Effector CD8-positive, alpha-beta T cell (primary cell): ENCODE data around the gene PRRT2.

Experiments used
- DNase-seq: peaks from one replicate; lab custom pipeline; 2025; lab: John Stamatoyannopoulos, UW

The PRRT2 gene

DNA sequence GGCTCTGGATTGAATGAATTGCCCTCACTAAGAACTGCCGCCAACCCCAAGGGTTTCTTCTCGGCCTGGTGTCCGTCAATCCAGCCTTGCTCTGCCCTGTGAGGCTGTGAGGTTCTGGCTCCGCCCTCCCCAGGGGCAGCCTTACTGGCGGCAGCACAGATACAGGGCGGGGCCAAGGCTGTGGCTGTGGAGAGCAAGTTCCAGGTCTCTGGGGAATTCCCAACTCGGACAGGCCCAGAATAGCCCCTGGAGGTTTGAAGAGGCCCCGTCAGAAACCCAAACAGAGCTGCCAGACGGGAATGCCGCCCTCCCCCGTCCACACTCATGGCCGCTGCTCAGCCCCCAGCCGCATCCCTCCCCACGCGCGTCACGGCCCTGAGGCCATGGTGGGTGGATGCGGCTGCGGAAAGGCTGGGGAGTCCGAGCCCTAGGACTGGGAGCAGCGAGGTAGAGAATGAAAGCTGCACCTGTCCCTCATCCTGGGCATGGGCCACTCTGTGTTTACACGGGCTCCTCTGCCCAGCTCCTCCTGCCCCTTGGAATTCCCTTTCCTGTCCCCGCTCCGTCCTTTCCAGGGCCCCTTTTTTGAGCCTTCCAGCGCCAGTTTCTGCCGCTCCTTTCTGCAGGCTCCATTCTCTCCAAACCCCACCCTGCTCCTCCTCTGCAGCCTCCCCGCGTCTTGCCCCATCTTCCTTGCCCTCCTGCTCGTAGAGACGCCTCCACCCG lies 660 bp upstream of the PRRT2 start:
- peak; percentile 46 for DNase-seq

DNA sequence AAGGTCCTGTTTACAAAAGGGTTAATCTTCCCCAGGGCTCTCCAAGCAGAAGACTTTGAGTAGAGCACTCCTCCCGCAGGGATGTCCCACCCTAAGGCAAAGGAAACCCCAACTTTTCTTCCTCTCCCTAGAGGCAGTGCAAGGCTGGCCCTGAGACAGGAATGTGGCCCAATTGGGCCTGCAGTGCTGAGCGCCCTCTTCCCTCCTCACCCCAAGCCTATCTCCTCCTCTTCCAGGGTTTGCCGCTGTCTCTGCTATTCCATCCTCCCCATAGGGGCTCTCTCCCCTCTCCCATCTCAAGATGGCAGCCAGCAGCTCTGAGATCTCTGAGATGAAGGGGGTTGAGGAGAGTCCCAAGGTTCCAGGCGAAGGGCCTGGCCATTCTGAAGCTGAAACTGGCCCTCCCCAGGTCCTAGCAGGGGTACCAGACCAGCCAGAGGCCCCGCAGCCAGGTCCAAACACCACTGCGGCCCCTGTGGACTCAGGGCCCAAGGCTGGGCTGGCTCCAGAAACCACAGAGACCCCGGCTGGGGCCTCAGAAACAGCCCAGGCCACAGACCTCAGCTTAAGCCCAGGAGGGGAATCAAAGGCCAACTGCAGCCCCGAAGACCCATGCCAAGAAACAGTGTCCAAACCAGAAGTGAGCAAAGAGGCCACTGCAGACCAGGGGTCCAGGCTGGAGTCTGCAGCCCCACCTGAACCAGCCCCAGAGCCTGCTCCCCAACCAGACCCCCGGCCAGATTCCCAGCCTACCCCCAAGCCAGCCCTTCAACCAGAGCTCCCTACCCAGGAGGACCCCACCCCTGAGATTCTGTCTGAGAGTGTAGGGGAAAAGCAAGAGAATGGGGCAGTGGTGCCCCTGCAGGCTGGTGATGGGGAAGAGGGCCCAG lies 1.0 kb downstream of the PRRT2 start:
- DNase-seq = no peak

DNA sequence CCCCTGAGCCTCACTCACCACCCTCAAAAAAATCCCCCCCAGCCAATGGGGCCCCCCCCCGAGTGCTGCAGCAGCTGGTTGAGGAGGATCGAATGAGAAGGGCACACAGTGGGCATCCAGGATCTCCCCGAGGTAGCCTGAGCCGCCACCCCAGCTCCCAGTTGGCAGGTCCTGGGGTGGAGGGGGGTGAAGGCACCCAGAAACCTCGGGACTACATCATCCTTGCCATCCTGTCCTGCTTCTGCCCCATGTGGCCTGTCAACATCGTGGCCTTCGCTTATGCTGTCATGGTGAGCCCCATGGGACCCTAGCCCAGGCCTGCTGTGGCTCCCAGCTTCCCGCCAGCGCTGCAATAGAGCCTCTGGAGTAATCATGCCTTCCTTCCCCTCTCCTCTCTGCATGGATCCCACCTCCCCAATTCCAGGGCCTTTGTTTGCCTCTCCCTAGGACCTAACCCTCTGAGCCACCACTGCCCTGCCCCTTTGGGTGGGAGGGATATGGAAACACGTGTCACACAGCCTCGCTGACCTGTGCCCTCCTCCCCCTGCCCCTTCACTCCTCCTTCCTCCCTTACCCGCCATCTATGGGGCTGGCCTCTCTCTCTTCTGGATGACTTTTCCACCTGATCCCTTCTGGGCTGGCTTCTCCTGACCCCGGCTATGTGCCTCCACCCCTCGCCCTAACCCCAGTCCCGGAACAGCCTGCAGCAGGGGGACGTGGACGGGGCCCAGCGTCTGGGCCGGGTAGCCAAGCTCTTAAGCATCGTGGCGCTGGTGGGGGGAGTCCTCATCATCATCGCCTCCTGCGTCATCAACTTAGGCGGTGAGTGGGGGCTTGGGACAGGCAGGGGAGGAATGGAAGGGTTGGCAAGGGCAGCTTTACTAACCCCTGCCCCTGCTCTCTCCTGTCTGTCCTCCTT lies 1.9 kb downstream of the PRRT2 start:
- DNase-seq = no peak

- DNase-seq = no peak
These were observed 2.6 kb downstream of the PRRT2 start for GRCh38 chr16:29814592-29814991.

- peak; percentile 66 for DNase-seq
These were observed 3.2 kb downstream of the PRRT2 start for GRCh38 chr16:29815032-29815721.

- peak; percentile 96 for DNase-seq
These were observed 4.0 kb downstream of the PRRT2 start, which contains the start of gene PAGR1 for GRCh38 chr16:29815793-29816693. Gene PAGR1 (plus strand): TSS chr16:29816152. CDS start chr16:29816526, 374 bp downstream.

- peak; percentile 28 for DNase-seq
These were observed 4.9 kb downstream of the PRRT2 start for GRCh38 chr16:29816694-29817441.

DNA sequence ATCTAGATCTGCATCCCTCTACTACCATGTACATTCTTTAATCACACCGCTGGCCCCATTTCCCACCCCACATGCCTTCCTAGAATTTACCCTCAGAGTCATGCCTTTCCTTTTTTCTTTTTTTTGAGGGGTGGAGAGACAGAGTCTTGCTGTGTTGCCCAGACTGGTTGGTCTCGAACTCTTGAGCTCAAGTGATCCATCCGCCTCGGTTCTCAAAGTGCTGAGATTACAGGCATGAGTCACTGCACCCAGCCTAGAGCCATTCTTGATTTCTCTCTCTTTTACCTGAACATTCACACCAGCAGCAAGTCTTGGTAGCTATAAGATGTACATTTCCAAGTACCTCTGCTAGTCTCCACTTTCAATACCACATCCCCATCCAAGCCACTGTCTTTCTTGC lies 6.1 kb downstream of the PRRT2 start:
- no peak for DNase-seq

- no peak for DNase-seq
These were observed 7.5 kb downstream of the PRRT2 start for GRCh38 chr16:29819506-29819905.

GRCh38 chr16:29820271-29820701 lies 8.3 kb downstream of the PRRT2 start, which contains the start of gene MVP:
Gene MVP (plus strand): TSS chr16:29820462. CDS start chr16:29830550, 10,088 bp downstream.
- peak; percentile 18 for DNase-seq

DNA sequence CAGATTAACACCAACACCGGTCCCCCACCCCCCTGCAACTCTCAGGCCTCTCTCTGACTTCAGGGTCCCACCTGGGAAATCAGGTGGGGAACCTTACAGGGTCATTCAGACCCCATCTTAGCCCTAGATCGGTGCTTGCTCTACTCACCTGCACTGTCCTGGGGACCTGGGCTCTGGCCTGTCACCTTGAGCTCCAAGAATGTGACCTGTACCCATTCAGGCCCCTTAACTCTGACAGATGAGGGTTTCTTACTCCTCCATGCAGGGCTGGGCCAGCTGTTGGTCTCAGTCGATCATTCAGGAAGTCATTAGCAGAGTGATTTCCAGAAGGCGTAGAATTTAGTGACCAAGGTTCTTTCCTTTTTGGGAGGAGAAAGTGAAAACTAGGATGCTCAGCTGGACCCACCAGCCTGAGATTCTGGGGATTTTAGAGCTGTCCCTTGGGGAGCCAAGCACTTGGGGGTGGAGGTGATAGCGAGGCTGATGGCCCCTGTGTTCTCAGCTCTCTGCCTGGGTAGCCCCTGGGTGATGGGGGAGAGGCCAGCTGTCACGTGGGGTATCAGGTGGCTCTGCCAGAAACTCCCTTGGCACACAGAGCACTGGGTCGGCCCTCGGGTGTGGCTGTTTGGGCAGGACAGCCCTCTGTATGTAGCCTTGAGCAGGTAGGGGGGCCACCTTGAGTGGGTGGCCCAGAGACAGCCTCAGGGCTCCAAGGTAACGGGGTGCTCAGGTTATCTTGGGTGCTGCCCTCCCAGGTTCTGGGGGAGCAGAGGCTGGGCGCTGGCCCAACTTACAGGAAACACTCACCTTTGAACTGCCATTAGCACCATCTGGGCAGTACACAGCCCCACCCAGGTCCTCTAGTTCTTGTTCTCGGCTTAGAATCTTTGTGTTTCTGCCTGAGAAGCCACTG lies 9.0 kb downstream of the PRRT2 start:
- no peak for DNase-seq

GRCh38 chr16:29821643-29822115 lies 9.7 kb downstream of the PRRT2 start:
- DNase-seq = no peak

- no peak for DNase-seq
These were observed 12.7 kb downstream of the PRRT2 start for GRCh38 chr16:29824589-29825144.

DNA sequence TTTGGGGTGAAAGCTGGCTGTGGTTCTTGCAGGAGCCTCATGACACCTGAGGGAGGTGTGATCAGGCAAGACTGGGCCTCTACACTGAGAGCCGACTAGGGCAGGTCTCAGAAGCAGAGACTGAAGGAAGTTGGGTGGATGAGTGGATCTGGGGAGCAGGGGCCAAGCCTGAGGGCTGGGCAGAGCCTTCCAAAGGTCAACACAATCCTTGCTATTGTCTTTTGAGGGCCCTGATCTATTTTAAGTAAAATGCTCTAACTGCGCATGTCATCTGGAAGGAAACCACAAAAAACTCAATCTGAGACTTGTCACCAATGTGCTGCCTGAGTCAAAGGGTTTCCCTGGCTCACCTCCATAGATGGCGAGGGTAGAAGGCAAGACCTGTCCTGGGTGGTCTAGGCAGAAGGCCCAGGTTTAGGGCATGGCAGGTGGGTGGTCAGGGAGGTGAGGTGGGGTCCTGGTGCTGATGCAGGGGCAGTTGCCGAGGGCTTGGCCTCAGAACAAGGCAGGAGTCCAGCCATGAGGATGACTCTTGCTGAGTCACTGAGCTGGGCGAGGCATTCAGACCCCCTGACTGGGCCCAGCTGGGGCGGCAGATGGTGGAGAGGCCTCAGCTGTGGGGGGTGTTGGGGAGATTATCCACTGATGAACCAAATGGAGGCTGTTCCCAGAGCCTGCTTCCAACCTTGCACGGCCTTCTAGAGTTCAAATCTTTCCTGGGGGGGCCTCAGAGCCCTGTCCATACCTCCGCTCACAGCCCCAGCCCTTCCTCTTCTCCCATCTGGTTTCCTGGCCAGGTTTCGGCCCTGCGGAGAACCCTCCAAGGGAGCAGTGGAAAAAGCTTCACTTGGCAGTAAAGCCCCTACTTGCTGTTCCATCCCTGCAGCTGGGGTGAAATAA lies 13.4 kb downstream of the PRRT2 start:
- no peak for DNase-seq

- DNase-seq = no peak
These were observed 14.3 kb downstream of the PRRT2 start for GRCh38 chr16:29826342-29826695.

DNA sequence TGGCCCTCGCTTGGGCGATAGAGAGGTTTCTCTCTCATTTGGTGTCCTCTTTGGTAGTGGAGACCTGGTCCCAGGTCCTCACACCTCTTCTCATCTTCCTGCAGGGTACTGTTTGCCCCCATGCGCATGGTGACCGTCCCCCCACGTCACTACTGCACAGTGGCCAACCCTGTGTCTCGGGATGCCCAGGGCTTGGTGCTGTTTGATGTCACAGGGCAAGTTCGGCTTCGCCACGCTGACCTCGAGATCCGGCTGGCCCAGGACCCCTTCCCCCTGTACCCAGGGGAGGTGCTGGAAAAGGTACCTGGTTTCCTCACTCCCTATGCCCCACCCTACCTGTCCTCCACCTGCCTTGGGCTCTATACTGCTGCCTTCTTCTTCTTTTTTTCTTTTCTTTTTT lies 18.8 kb downstream of the PRRT2 start:
- DNase-seq = no peak

DNA sequence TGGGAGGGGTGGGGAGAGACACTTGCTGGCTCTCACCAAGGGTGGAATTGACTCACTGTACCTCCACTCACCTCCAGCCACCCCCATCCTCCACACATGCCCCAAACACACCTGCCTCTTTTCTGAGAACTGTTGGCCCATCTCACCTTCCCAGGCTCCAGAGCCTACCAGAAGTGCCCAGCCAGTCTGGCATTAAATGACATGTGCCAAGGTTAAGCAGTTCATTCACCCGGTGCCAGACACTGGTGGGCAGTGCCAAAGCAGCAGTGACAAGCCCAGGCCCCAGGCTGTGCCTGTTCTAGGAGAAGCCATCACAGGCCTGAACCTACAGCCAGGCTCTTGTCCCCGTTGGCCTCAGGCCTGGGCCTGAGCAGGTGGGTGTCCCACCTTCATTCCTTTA lies 19.5 kb downstream of the PRRT2 start:
- DNase-seq = no peak
